NOMO-1 (cell line): ENCODE data around the gene CACNG1.
"Not testable (repeated sequence)": the region's sequence is repeated elsewhere in the genome, so short reads cannot be mapped to it uniquely, and the experiment has no call there.

Experiments used
- DNase-seq, 2 experiments: peaks; one replicate each; lab custom pipeline; 2025; ENCODE audit not compliant: unreplicated experiment in 2 of 2; lab: John Stamatoyannopoulos, UW

CACNG1 gene

GRCh38 chr17:67025216-67025792 lies 19.1 kb upstream of the CACNG1 start:
- DNase-seq = no peak

- no peak for DNase-seq
Measured at GRCh38 chr17:67026341-67026740, 18.0 kb upstream of the CACNG1 start.

GRCh38 chr17:67027031-67027628 lies 17.2 kb upstream of the CACNG1 start:
- DNase-seq = no peak

GRCh38 chr17:67030641-67031040 lies 13.7 kb upstream of the CACNG1 start:
- no peak for DNase-seq

GRCh38 chr17:67032382-67032781 lies 12.0 kb upstream of the CACNG1 start:
- DNase-seq = no peak

- no peak for DNase-seq
Measured at GRCh38 chr17:67032985-67033384, 11.4 kb upstream of the CACNG1 start.

GRCh38 chr17:67033613-67034012 lies 10.7 kb upstream of the CACNG1 start:
- DNase-seq = no peak

- no peak for DNase-seq
Measured at GRCh38 chr17:67035131-67036083, 8.9 kb upstream of the CACNG1 start.

- no peak for DNase-seq
Measured at GRCh38 chr17:67038861-67039365, 5.4 kb upstream of the CACNG1 start.

- DNase-seq = no peak
Measured at GRCh38 chr17:67040652-67041051, 3.7 kb upstream of the CACNG1 start.

- DNase-seq = not testable (repeated sequence)
Measured at GRCh38 chr17:67041119-67041518, 3.2 kb upstream of the CACNG1 start.

- no peak for DNase-seq
Measured at GRCh38 chr17:67041531-67041930, 2.8 kb upstream of the CACNG1 start.

GRCh38 chr17:67041941-67042899 lies 2.1 kb upstream of the CACNG1 start:
- DNase-seq = no peak

- DNase-seq = no peak
Measured at GRCh38 chr17:67043283-67043682, 1.1 kb upstream of the CACNG1 start.

GRCh38 chr17:67044940-67045339 lies 586 bp downstream of the CACNG1 start:
- DNase-seq = no peak

GRCh38 chr17:67046398-67046797 lies 2.0 kb downstream of the CACNG1 start:
- no peak for DNase-seq

- DNase-seq = no peak
Measured at GRCh38 chr17:67047382-67047781, 3.0 kb downstream of the CACNG1 start.

- DNase-seq = no peak
Measured at GRCh38 chr17:67049025-67049739, 4.8 kb downstream of the CACNG1 start.

GRCh38 chr17:67050066-67050465 lies 5.7 kb downstream of the CACNG1 start:
- DNase-seq = no peak
